Pancreas (tissue), 10 donors: Measurements from ENCODE around the gene PLCH2. TPM values are rescaled to one million over a fixed set of nuclear protein-coding genes. Genes with fewer than 3 reads are reported as not detected.

Source experiments
- ATAC-seq, 4 donors: fragments of 200-7000 bp; cut with Tn5 transposase; one replicate each; pipeline versions ENCODE4 v1.8.0 to v1.9.1; 2020; ENCODE audit warnings: mild to moderate bottlenecking in 4 of 4, moderate library complexity in 4 of 4
- DNase-seq, 6 donors: peaks; one replicate each; pipeline ENCODE4 v3.0.0-alpha.2; 2020
- FAIRE-seq: peaks from 2 replicates; lab custom pipeline; 2012; peaks lifted over from hg19 to GRCh38; lab: Jason Lieb, UNC
- H3K27ac ChIP-seq, 4 donors: fragments of 200-600 bp; sonication (generic); 1 replicate in 3 of 4; 2 replicates in 1 of 4; pipeline versions ENCODE4 v1.5.0 to v1.8.0; 2020
- H3K27me3 ChIP-seq, 4 donors: fragments of 200-600 bp; one replicate each; pipeline ENCODE4 v1.8.0; 2021
- H3K36me3 ChIP-seq, 3 donors: fragments of 200-600 bp; sonication (generic) in 1 of 3; one replicate each; pipeline versions ENCODE4 v1.5.0 to v1.8.0; 2020 to 2021
- H3K4me1 ChIP-seq, 3 donors: fragments of 200-600 bp; one replicate each; pipeline ENCODE4 v1.8.0; 2021
- H3K4me3 ChIP-seq, 4 donors: fragments of 200-600 bp; sonication (generic) in 2 of 4; one replicate each; pipeline versions ENCODE4 v1.5.0 to v1.8.0; 2020 to 2021
- H3K9me3 ChIP-seq, 4 donors: fragments of 200-600 bp; one replicate each; pipeline ENCODE4 v1.8.0; 2021
- CTCF ChIP-seq, 4 donors: fragments of 200-600 bp; sonication (generic) in 3 of 4; IDR thresholded peaks; one replicate each; pipeline versions ENCODE4 v1.5.0 to v1.8.0; 2021; ENCODE audit warnings: antibody characterized with exemption in 4 of 4
- WGBS, 2 donors: extraction: QIAGEN DNeasy Blood & Tissue Kit; methylation state at CpG; one replicate each; pipeline ENCODE4 v1.1.7; 2013; 5-methylcytosine and 5-hydroxymethylcytosine counted together
- intact Hi-C, 3 donors: fragments of 100-400 bp; cut with DNase I; formaldehyde crosslinking; loops; one replicate each; pipeline versions ENCODE4 v1.11.1 to v1.14.2; 2022
- polyA plus RNA-seq, 2 donors: library from polyadenylated mRNA; stranded (reverse); fragments of 200-250 nt; gene quantifications; one replicate each; pipeline ENCODE4 v1.2.3, GENCODE V29; 2013
- total RNA-seq, 6 donors: library from RNA; stranded (reverse); fragmentation: NEBNext Ultra II Directional in 4 of 6; extraction: Animal tissue kit (Norgen Biotek cat#: 25700) in 4 of 6; gene quantifications; one replicate each; pipeline versions ENCODE4 v1.2.1 to v1.2.4, GENCODE V29; 2021 to 2023
- donor health status: healthy with polysubstance abuse.
- donor health status: DM: no; HTN: no; CAD: no; lungs with moderate emphysema.
- donor health status: DM: no; HTN: no; CAD: no.
- donor health status: control.
- donor health status: control.
- donor health status: Bipolar disorder and iron deficiency.
- donor health status: DM: yes; HTN: yes; CAD: no.
- donor health status: DM: no; HTN: no; CAD: no.
- donor health status: DM: no; HTN: no; CAD: no.
- donor health status: DM: yes; HTN: yes; CAD: no.

The PLCH2 gene
- total and polyA plus RNA-seq, 8 donors: 0.79 to 163 (median 3.3) TPM

- peaks cover 0 to 3% (median 0%) of the 10 kb centered on the region in 4 donors for H3K27me3 ChIP-seq
- H3K9me3 ChIP-seq: no peaks in the 10 kb centered on the region
- FAIRE-seq: no peak
- H3K4me3 ChIP-seq: peak within 1 kb of the TSS in 2 of 4 donors; percentile 20 to 36
- intact Hi-C loops: no loop called here
- H3K36me3 ChIP-seq: no peaks in the 10 kb centered on the region
- no peak for TF ChIP-seq CTCF (IDR thresholded peaks at IDR 0.05)
- peaks cover 12 to 28% (median 16%) of the 10 kb centered on the region in 3 donors for H3K4me1 ChIP-seq
- 3 to 4% methylated on average over 72 to 91 of the region's 91 CpGs for WGBS, 2 donors
- ATAC-seq: no peak
- no peak within 1 kb of the TSS for H3K27ac ChIP-seq
- no peak for DNase-seq
These were observed 53.9 kb downstream of the PLCH2 start, which contains the start of gene HES5 for GRCh38 chr1:2529784-2530512. TSS of gene HES5 (minus strand) at chr1:2530263. CDS start at chr1:2530164, 99 bp downstream.

DNA sequence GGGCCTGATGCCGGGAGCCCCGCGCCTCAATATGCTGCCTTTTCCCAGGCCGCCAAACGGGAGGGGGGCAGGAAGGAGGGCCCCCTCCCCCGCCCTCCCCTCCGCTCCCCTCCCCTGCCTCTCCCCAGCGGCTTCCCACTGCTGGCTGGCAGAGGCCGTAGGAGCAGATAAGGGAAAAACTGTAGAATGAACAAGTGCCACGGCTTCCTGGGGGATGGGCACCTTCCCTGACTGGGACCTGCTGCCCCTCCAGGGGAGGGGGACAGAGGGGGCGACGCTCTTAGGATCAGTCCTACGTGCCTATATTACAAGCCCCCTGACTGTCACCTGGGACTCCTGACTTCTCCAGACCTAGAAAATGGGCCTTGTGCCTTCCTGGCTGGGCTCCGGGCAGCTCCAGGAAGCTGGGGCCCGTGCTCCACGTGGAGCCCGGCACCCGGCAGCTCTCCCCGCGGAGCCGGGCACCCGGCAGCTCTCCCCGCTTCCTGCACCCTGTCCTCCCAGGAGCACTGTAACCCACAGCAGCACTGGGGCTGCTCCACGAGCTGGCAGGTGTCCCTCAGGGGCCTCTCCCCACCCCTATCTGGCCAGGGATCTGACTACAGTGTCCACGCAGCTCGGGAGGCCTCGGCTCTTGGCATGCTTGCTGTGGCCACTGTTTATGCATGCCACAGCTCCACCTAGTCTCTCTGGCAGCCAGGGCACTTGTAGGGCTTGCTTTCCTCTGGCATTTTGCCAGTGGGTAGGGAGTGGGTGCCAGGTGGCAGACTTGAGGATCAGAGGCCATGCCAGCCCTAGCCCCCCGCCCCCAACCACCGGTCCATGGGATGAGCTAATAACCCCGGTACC, 54.6 kb downstream of the PLCH2 start:
- Histone ChIP-seq H3K4me3 (peak overlapping the region in 2 of 4 donors; percentile 20 to 36), H3K36me3 (no peaks in the 10 kb centered on the region), H3K27ac (no peak overlapping the region), H3K9me3 (no peaks in the 10 kb centered on the region), H3K27me3 (peaks cover 0 to 3% (median 0%) of the 10 kb centered on the region in 4 donors), H3K4me1 (peaks cover 12 to 23% (median 15%) of the 10 kb centered on the region in 3 donors)
- FAIRE-seq: no peak
- DNase-seq: peak in 2 of 6 donors; percentile 62 to 71
- ATAC-seq: no peak
- intact Hi-C loops: no loop called here
- WGBS, 2 donors: 13 to 14% methylated on average over 27 to 30 of the region's 30 CpGs
- no peak for TF ChIP-seq CTCF (IDR thresholded peaks at IDR 0.05)

- 72 to 77% methylated on average over 22 to 23 of the region's 23 CpGs for WGBS, 2 donors
- intact Hi-C loops: no loop called here
- FAIRE-seq (no peak), DNase-seq (no peak), ATAC-seq (no peak)
- TF ChIP-seq CTCF (IDR thresholded peaks at IDR 0.05): no peak
- peaks cover 12 to 23% (median 15%) of the 10 kb centered on the region in 3 donors for H3K4me1 ChIP-seq
- no peaks in the 10 kb centered on the region for H3K9me3 ChIP-seq
- no peaks in the 10 kb centered on the region for H3K36me3 ChIP-seq
- H3K4me3 ChIP-seq: no peak overlapping the region
- no peak overlapping the region for H3K27ac ChIP-seq
- H3K27me3 ChIP-seq: peaks cover 0 to 3% (median 0%) of the 10 kb centered on the region in 4 donors
These were observed 56.5 kb downstream of the PLCH2 start for GRCh38 chr1:2532485-2533160.

- H3K27me3 ChIP-seq: peaks cover 0 to 3% (median 0%) of the 10 kb centered on the region in 4 donors
These were observed 57.3 kb downstream of the PLCH2 start for GRCh38 chr1:2533365-2533764.

More at GRCh38 chr1:2533365-2533764, 57.3 kb downstream of the PLCH2 start:
- no peak overlapping the region for H3K27ac ChIP-seq
- 74 to 81% methylated on average over 11 of the region's 11 CpGs for WGBS, 2 donors
- no peaks in the 10 kb centered on the region for H3K36me3 ChIP-seq
- FAIRE-seq: no peak
- intact Hi-C loops: no loop called here
- no peaks in the 10 kb centered on the region for H3K9me3 ChIP-seq
- peaks cover 12 to 20% (median 15%) of the 10 kb centered on the region in 3 donors for H3K4me1 ChIP-seq
- TF ChIP-seq CTCF (IDR thresholded peaks at IDR 0.05): no peak
- no peak for DNase-seq
- ATAC-seq: no peak
- H3K4me3 ChIP-seq: no peak overlapping the region
